AG04449 (cell line): ENCODE data around the gene TAL1.

ENCODE experiments used
- CTCF ChIA-PET: fragments of 350-600 bp; formaldehyde crosslinking; extraction: SDS; loops from one replicate; lab custom pipeline; 2021; ENCODE audit warnings: antibody characterized with exemption; lab: Yijun Ruan, JAX
- POLR2A ChIA-PET: fragments of 400-600, 350-600 bp; formaldehyde crosslinking; extraction: SDS; loops from one replicate; lab custom pipeline; 2020; ENCODE audit warnings: antibody characterized with exemption, inconsistent platforms; lab: Yijun Ruan, JAX
- DNase-seq: peaks from one replicate; pipeline ENCODE4 v3.0.0-alpha.2; 2010; ENCODE audit warnings: low read depth, low spot score
- H3K4me3 ChIP-seq: 2 replicates; pipeline ENCODE4 v1.5.1; 2011; ENCODE audit warnings: low read depth, mild to moderate bottlenecking, control low read depth, low read length
- TF ChIP-seq, protein P1 (sequence below): IDR thresholded peaks from one replicate; pipeline ENCODE4 v1.5.1; 2011; ENCODE audit warnings: mild to moderate bottlenecking, moderate library complexity, low read length, control low read depth, inconsistent platforms; ENCODE audit not compliant: insufficient read depth; ENCODE audit errors: missing control alignments

The TAL1 gene

DNA sequence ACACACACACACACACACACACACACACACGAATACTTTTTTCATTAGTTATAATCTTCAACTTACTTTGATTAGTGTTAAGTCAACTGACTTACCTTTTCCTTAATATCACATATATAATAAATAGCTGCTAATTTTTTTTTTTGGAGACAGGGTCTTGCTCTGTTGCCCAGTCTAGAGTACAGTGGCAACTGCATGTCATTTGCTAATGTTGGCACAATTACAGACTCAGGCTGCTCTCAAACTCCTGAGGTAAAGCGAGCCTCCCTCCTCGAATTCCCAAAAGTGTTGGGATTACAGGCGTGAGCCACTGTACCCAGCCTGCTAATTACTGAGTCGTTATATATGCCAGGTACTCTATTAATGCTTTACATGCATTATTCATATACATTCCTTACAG is 20.8 kb upstream of the TAL1 start:
- H3K4me3 ChIP-seq: no peak overlapping the region
- POLR2A ChIA-PET: no interaction called here
- TF ChIP-seq, protein P1, sequence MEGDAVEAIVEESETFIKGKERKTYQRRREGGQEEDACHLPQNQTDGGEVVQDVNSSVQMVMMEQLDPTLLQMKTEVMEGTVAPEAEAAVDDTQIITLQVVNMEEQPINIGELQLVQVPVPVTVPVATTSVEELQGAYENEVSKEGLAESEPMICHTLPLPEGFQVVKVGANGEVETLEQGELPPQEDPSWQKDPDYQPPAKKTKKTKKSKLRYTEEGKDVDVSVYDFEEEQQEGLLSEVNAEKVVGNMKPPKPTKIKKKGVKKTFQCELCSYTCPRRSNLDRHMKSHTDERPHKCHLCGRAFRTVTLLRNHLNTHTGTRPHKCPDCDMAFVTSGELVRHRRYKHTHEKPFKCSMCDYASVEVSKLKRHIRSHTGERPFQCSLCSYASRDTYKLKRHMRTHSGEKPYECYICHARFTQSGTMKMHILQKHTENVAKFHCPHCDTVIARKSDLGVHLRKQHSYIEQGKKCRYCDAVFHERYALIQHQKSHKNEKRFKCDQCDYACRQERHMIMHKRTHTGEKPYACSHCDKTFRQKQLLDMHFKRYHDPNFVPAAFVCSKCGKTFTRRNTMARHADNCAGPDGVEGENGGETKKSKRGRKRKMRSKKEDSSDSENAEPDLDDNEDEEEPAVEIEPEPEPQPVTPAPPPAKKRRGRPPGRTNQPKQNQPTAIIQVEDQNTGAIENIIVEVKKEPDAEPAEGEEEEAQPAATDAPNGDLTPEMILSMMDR: no peak
- CTCF ChIA-PET: interaction anchor here (1.0 to 4.9 kb wide), 3 partner anchors 10 to 74 kb away, joined by 3 to 42 read pairs (median 3); no protein-coding TSS in a partner anchor
- no peak for DNase-seq

DNA sequence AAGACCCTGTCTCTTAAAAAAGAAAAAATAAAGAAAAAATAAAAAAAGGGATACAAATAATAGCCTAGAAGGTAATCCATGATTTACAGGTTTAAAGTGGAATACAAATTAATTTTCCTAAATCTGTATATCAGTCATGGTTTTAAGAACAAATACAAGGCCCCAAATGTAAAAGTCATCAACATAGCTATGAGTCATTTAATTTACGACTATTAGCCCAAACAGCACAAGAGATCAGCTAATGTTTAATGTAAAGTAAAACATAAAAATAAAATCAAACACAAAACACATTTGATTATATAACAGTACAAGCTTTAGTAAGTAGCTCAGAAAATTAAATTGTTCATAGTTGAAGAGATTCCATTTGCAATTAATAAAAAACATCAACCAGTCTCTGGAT is 20.3 kb upstream of the TAL1 start:
- H3K4me3 ChIP-seq: no peak overlapping the region
- POLR2A ChIA-PET: no interaction called here
- TF ChIP-seq, protein P1: no peak
- no peak for DNase-seq
- CTCF ChIA-PET: interaction anchor here (1.0 to 4.9 kb wide), 2 partner anchors 11 to 59 kb away, joined by 3 to 42 read pairs; no protein-coding TSS in a partner anchor

DNA sequence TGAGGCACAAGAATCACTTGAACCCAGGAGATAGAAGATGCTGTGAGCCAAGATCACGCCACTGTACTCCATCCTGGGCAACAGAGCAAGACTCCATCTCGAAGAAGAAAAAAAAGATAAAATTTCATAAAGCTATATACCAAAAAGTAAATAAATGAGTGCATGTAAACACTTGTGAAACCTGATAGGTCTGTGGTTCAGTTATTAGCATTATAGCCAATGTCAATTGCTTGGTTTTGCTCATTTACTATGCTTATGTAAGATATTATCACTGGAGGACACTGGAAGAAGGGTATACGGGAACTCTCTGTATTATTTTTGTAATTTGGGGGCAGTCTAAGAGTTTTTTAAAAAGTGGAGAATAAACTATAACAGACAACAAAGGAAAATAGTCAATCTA is 17.7 kb upstream of the TAL1 start:
- no peak for DNase-seq
- ChIA-PET POLR2A (no interaction called here), CTCF (interaction anchor here (4.9 kb wide), 1 partner anchor 13 kb away, joined by 42 read pairs; no protein-coding TSS in a partner anchor)
- TF ChIP-seq, protein P1: no peak
- no peak overlapping the region for H3K4me3 ChIP-seq

DNA sequence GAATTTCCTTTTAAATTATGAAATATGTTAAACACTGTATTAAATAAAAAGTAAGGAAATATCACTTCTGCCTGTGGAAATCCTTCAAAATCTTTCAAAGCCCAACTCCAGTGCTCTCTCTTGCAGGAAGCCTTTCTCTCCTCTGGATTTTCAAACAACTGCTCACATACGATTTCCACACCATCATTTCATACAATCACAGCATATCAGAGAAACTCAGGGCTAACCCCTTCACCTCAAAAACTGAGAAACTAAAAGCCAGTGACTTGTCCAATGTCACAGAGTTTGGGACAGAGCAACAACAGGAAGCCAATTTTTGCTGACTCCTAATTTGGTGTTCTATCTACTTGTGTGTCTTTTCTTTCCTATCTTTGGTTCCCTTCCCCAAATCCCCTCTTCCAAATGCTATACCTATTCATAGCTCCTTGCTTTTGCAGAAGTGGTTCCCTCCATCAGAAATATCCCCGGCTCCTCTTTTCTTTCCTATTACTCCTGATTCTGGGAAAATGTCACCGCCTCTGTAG is 12.4 kb upstream of the TAL1 start:
- DNase-seq: no peak
- ChIA-PET CTCF (interaction anchor here (0.8 kb wide), 1 partner anchor 65 kb away, joined by 3 read pairs; no protein-coding TSS in a partner anchor), POLR2A (no interaction called here)
- TF ChIP-seq, protein P1: no peak
- no peak overlapping the region for H3K4me3 ChIP-seq

DNA sequence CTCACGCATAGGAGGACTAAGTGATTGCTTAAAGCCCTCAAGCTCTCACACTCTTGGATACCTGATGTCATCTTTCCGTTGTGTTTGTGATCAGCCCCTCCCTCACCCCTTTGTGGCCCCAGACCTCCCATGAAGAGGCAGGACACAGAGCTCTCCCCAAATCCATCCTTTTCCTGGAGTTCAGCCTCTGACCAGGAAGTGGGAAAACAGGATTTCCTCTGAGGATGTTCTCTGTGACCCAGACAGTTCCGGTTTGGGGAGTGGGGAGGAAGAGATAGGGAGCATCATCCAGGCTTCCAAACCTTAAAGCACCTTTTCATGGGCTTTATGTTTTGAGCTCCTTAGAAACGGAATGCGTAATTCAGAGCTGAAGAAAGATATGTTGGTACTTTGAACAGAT is 11.9 kb upstream of the TAL1 start:
- CTCF ChIA-PET: interaction anchor here (0.8 to 1.3 kb wide), 2 partner anchors 18 to 65 kb away, joined by 3 to 4 read pairs; no protein-coding TSS in a partner anchor
- POLR2A ChIA-PET: no interaction called here
- DNase-seq: no peak
- TF ChIP-seq, protein P1: no peak
- H3K4me3 ChIP-seq: no peak overlapping the region

DNA sequence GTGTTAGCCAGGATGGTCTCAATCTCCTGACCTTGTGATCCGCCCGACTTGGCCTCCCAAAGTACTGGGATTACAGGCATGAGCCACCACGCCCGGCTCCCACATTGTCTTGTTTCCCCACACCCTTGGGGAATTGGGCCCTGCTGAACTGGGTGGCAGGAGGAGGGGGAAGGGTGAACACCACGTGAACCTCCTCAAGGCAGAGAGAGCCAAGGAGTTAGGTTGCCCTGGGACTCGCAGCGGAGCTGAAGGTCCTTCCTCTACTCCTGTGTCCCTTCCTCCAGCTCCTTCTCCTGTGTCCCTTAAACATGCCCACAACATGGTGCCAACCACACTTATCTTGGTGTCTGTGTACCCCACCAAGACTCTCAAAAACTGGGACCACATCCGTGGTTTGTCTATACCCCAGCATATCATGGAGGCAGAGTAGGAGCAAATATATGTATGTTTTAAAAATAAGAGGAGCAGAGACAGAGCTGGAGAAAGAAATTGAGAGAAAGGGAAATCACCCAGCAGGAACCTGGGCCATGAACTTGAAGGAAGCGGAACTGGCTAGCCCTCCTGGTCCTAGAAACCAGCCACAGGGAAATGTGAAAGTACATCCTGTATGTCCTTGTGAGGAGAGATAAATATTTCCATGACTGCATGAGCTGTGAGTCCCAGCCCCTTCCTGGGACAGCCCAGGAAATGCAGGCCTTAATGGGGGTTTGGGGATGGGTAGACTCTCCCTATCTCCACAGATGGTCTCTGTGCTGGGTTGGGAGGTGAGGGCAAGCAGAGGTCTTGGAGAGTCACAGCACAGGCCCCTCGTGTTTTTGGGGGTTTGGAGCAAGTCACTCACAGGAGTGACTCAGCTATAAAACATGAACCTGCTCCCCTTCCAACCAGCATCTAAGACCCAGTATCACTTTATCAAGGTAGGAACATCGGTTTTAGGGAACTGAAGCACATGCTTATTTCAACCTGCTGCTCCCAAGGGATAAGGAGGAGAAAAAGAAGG is 9.4 kb upstream of the TAL1 start:
- POLR2A ChIA-PET: no interaction called here
- TF ChIP-seq, protein P1: no peak
- no peak for DNase-seq
- CTCF ChIA-PET: interaction anchor here (0.9 kb wide), 1 partner anchor 16 kb away, joined by 3 read pairs; no protein-coding TSS in a partner anchor
- no peak overlapping the region for H3K4me3 ChIP-seq
